Measurements from ENCODE around the gene GOLGA5.
A peak's percentile ranks its signal among the peaks of the same experiment; 100 is the strongest.

Gene GOLGA5

DNA sequence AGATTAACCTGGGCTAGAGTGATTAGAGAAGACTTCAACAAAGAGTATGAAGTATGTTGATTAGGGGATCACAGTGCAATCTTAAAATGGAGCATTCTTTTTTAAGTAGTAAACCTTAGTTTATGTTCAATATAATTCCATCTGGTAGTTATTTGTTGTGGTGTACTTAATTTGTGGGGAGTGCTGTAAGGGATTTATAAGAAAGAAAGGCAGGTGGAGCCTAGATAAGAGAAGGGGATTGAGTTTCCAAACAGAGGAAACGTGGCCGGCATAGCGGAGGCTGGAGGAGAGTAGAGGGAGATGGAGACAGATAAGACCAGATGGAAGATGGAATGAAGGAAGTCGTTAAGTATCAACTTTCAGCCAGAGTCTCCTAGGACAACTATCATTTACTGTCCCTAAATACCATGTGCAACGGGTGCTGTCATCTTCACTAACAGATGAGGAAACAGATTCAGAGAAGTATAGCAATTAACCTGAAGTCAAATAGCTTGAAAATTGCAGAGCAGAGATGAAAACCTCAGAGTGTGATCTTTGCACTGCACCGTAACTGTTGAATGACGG is 38.1 kb downstream of the GOLGA5 start:
- no peak for DNase-seq

DNA sequence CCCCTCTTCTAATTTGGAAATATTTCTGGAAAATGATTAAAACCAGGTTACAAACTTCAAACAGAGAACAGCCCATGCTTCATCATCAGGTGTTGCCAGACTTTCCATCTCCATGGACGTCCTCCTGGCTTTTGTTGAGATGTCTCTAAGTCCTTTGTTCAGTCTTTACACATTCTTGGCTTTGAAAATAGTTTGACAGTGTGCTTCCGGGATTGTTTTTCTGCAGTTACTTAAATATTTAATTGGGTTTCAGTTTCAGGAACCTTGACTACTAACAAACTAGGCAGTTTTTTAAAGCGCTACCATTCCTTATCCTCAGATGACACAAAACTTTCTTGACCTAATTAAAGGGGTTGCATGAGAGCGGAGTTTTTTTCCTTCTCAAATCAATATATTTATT is 47.8 kb downstream of the GOLGA5 start:
- DNase-seq = no peak

- no peak for DNase-seq
Measured at GRCh38 chr14:92844204-92844603, 50.1 kb downstream of the GOLGA5 start.

DNA sequence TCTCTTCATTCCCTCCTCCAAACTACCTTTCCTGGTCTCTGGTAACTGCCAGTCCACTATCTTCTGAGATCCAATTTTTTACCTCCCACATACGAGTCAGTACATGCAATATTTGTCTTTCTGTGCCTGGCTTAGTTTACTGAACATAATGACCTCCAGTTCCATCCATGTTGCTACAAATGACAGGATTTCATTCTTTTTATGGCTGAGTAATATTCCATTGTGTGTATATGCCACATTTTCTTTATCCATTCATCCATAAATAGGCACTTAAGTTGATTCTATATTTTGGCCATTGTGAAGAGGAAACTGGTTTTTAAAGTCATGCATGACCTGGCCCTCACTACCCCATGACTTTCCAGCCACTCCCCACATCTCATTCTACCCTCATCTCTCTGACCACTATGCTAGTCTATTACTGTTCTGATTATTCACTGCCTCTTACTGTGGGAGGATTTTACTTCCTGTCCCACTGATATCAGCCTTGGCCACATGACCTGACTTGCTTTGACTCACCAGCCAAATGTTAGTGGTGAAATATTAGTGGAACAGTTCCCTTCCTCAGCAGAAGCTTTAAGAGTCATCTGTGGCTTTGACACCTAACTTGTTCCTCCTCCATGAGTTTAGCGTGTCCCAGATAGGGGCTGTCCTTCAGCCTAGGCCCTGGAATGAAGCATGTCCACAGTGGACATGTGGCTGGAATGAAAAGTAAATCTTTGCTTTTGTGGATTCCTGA is 52.2 kb downstream of the GOLGA5 start:
- DNase-seq = peak; percentile 17 to 49

DNA sequence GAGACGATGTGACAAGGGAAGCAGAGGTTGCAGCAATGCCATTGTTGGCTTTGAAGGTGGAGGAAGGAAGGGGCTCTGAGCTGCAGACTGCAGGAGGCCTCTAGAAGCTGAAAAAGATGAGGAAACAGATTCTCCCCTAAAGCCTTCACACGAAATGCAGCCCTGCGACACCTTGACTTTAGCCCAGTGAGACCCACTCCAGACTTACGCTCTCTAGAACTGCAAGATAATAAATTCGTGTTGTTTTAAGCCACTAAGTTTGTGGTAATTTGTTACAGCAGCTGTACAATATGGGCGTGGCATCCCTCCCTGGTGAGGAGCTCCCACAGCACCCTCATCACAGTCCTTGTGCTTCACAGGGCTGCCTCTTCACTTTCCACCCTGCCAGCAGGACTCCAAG is 53.2 kb downstream of the GOLGA5 start:
- DNase-seq = no peak

DNA sequence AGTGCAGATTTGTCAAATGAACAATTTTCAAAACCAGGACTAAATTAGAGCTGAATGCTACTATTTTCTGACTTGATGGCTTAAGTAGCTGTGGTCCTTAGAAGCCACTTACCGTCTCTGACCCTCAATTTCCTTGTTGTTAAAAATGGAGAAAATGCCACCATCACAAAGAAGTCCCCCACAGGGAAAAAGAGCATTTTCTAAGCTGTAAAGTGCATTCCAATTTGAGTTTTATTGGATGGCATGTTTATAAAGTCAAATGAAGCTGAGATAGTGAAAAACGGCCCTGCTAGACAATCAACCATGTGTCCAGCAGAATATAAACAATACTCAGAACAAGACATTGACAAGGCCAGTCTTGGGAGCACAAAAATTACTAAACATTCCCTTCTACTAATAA is 53.6 kb downstream of the GOLGA5 start:
- DNase-seq = no peak

GRCh38 chr14:92848887-92849286 is 54.8 kb downstream of the GOLGA5 start:
- DNase-seq = no peak

- no peak for DNase-seq
Measured at GRCh38 chr14:92850492-92850891, 56.4 kb downstream of the GOLGA5 start.

- DNase-seq = peak; percentile 8 to 28
Measured at GRCh38 chr14:92853136-92853535, 59.0 kb downstream of the GOLGA5 start.

DNA sequence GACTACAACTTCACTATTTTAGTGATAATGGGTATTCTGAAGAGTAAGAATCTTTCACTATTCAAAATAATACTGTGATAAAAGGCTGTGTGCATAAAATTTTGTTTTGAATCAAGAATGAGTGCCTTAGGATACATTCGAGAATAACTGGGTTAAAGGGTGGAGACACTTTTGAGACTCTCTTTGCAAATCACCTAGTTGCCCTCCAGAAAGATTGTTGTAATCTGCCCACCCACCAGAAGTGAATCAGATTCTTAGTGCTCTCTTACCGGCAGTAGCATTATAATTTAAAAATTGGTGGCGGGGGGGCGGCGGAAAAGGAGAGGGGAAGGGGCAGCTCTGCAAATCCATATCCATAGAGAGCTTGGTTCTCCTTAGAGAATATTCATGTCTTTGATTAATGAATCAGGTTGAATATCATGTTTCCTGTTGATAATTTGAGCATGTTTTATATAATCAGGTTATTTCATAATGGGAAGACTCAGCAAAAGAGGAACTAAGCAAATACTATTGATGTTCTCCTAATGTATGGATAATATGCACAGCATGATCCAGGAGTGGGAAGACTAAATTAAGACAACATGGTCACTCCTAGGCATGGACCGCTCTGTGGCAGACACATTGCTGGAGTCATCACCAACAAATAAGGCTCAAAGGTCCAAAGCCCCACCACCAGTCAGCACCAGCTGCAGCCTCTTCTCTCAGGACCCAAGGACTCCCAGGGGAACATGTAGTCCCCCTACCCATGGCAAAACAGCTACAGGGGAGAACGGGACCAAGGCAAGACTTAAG is 66.1 kb downstream of the GOLGA5 start:
- no peak for DNase-seq

- no peak for DNase-seq
Measured at GRCh38 chr14:92861856-92862745, 68.0 kb downstream of the GOLGA5 start.

DNA sequence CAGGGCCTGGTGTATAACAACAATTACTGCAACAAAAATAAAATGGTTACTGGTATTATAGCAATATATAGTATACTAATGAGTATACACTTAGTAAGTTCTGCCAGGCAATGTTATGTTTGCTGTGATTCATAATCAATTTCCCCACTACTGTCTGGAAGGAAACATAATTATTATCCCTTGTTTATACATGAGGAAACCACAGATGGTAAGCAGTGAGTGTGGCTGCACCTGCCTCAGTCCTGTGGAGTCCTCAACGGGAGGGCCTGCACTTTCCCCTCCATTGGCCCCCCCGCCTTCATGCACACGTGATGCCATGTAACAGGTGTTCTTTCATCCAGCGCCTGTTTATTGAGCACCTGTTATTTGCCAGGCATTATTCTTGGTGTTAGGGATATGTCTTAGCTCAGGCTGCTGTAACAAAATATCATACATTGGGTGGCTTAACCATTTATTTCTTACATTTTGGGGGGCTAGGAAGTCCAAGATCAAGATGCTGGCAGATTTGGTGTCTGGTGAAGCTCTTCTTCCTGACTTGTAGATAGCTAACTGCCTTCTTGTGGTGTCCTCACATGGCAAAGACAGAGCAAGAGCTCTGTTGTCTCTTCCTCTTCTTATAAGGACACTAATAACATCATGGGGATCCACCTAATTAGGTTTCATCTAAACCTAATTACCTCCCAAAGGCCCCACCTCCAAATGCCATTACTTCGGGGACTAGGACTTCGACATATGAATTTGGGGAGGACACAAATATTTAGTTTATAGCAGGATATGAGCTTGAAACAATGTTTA is 69.4 kb downstream of the GOLGA5 start:
- DNase-seq = no peak

- no peak for DNase-seq
Measured at GRCh38 chr14:92865674-92866073, 71.6 kb downstream of the GOLGA5 start.

GRCh38 chr14:92866181-92866752 is 72.2 kb downstream of the GOLGA5 start:
- no peak for DNase-seq

DNA sequence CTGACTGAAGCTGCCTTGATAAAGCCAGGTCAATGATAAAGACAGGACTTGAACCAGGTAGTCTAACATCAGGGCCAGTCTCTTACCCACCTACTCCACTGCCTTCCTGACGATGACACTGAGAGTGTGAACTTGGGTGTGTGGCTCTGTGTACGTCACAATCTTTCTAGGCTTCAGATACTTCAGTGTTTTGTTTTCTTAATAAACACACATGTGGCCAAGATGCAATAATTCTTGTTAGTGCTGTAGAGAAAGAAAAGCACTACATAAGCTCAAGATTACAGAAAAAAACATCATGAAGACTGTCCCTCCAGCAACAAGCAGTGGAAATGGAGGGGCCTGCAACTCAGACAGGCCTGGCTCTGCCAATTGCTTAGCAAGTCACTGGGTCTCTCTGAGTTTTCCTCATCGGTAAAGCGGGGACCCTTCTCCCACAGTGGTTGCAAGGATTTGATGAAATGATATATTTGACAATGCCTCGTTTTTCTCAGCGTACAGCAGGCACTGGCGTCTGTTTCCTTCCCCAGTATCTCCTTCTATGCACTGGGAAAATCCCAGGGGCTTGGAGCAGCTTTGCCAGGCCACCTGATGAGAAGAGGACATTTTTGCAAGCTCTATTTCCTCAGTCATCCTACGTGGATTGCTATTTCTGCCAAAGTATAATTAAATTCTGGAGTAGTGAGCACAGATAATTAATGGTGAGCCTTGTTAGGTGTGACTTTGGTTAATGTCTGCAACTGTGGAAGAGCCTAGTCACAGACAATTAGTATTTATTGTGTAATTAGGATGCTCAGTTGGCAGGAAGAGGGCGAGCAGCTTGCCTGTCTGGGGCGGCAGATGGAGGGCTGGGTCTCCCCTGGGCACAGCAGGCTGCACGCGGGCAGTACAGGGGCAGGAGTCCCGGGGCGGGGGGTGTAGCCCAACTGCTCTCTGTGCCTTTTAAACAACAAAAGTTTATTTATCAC is 73.1 kb downstream of the GOLGA5 start:
- no peak for DNase-seq

DNA sequence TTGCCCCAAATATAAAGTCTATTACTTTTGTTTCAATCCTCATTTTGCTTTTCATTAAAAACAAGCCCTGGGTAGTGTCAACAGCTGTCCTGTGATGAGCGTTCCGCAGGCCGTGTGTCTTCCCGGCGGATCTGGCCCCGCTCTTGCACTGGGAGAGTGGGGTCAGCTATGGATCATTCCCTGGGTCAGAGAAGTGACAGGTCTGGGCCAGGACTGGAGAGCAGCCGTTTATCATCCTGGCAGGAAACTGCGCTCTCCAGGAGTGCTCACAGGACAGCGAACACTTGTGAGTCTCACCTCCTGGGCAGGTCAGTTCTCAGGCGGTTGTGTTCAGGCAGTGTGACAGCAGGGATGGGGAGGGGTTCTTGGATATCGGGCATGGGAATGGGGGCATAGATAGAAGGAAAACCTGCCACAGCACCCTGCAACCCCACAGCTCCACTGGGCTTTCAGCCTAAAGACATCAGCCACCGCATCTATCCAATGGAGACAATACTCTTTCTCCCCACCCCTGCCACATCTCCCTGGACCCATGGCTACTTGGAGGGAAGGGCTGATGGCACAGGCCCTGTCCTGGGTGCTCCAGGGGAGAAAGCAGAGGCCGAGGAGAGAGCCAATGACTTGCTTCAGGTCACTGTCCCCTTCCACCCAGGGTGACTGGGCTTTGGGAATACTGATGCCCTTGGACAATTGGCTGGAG is 81.0 kb downstream of the GOLGA5 start:
- no peak for DNase-seq

DNA sequence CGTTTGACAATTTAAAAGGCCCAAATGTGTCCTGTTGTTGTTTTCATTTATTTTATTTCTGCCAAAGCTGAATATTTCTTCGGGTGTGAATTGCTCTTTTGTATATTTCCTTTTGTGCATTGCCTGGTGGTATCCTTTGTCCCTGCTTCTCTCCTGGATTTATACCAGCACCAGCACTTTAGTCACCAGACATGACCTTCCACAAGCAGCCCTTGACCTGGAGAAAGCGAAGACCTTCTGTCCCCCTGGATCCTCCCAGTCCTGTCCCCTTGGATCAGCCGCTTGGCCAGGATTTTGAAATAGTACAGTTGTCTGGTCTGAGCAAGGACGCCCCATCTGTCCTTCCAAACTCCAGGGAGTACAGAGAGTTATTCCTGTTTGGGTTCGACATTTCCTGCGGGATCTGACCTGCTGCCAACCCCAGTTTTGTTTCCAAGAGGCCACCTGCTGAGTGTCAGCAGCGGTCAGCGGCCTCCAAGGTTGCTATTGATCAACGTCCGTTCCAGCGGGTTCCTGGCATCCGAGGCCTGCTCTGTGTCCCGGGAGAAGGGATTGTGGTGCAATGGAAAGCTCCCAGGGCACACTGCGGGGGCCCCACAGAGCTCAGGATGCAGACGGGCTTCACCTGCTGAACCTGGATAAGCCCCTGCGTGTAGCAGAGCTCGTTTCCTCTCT is 83.8 kb downstream of the GOLGA5 start:
- DNase-seq = no peak

- no peak for DNase-seq
Measured at GRCh38 chr14:92880351-92880750, 86.2 kb downstream of the GOLGA5 start.

GRCh38 chr14:92880851-92881250 is 86.7 kb downstream of the GOLGA5 start:
- DNase-seq = no peak

Data from CD4-positive, alpha-beta T cell treated with Interleukin-1 beta for 1 hour (primary cell).